Lung (tissue), 12 donors: ENCODE results near the gene MUC6. TPM values are rescaled to one million over a fixed set of nuclear protein-coding genes. Genes with fewer than 3 reads are reported as not detected.

Experiments used
- ATAC-seq: fragments of 200-7000 bp; cut with Tn5 transposase; one replicate; pipeline ENCODE4 v1.9.1; 2020; ENCODE audit warnings: moderate number of reproducible peaks; ENCODE audit not compliant: insufficient read depth, low FRiP score
- DNase-seq, 3 donors: peaks; one replicate each; pipeline ENCODE4 v3.0.0-alpha.2; 2013 to 2017
- H3K27ac ChIP-seq, 2 donors: one replicate each; pipeline ENCODE4 v1.5.1; 2013; ENCODE audit warnings: mild to moderate bottlenecking in 2 of 2, moderate library complexity in 2 of 2, control low read depth in 1 of 2, inconsistent platforms in 1 of 2, low read depth in 1 of 2, low read length in 1 of 2
- H3K27me3 ChIP-seq, 3 donors: one replicate each; pipeline ENCODE4 v1.5.1; 2013; ENCODE audit warnings: low read length in 2 of 3; ENCODE audit not compliant: control insufficient read depth in 3 of 3, insufficient read depth in 3 of 3
- H3K36me3 ChIP-seq, 4 donors: one replicate each; pipeline ENCODE4 v1.5.1; 2013; ENCODE audit warnings: low read length in 4 of 4, mild to moderate bottlenecking in 1 of 4, moderate library complexity in 1 of 4; ENCODE audit not compliant: control insufficient read depth in 4 of 4, insufficient read depth in 4 of 4
- H3K4me1 ChIP-seq, 5 donors: one replicate each; pipeline ENCODE4 v1.5.1; 2013; ENCODE audit warnings: low read length in 5 of 5, mild to moderate bottlenecking in 2 of 5, moderate library complexity in 1 of 5; ENCODE audit not compliant: control insufficient read depth in 5 of 5, insufficient read depth in 5 of 5
- H3K4me3 ChIP-seq: one replicate; pipeline ENCODE4 v1.5.1; 2013; ENCODE audit warnings: mild to moderate bottlenecking, control low read depth, moderate library complexity
- H3K9ac ChIP-seq, 2 donors: one replicate each; pipeline ENCODE4 v1.5.1; 2013; ENCODE audit warnings: low read length in 2 of 2, control low read depth in 1 of 2; ENCODE audit not compliant: insufficient read depth in 1 of 2
- H3K9me3 ChIP-seq, 4 donors: one replicate each; pipeline ENCODE4 v1.5.1; 2013; ENCODE audit warnings: low read length in 3 of 4, mild to moderate bottlenecking in 1 of 4, moderate library complexity in 1 of 4; ENCODE audit not compliant: control insufficient read depth in 4 of 4, insufficient read depth in 3 of 4
- CTCF ChIP-seq: IDR thresholded peaks from 2 replicates; pipeline ENCODE4 v1.5.1; 2012; ENCODE audit warnings: mild to moderate bottlenecking; ENCODE audit errors: control extremely low read depth, extremely low read depth
- WGBS, 2 donors: extraction: QIAGEN DNeasy Blood & Tissue Kit; methylation state at CpG; one replicate each; pipeline ENCODE4 v1.1.7; 2013; 5-methylcytosine and 5-hydroxymethylcytosine counted together
- polyA plus RNA-seq, 2 donors: library from polyadenylated mRNA; stranded (reverse); fragments of 200-250 nt; gene quantifications; one replicate each; pipeline ENCODE4 v1.2.1, GENCODE V29; 2013
- total RNA-seq, 2 donors: library from RNA; depleted of rRNA in 1 of 2; stranded (reverse); fragments of >200 nt in 1 of 2; gene quantifications; one replicate each; pipeline ENCODE4 v1.2.1, GENCODE V29; 2014 to 2021
- donor health status: control.
- donor health status: control.
- donor health status: Bipolar disorder and iron deficiency.
- donor health status: healthy.
- donor health status: DM: yes; HTN: yes; CAD: no.

MUC6 gene
- total and polyA plus RNA-seq, 4 donors: 0.01 to 0.92 (median 0.06) TPM; not detected in 1

- 84 to 88% methylated on average over 25 of the region's 25 CpGs for whole genome bisulfite sequencing, 2 donors
- no peak overlapping the region for H3K27ac ChIP-seq
- no peak overlapping the region for H3K9ac ChIP-seq
- no peaks in the 10 kb centered on the region for H3K9me3 ChIP-seq
- ATAC-seq (no peak), DNase-seq (no peak)
- H3K4me1 ChIP-seq: no peaks in the 10 kb centered on the region
- H3K27me3 ChIP-seq: no peaks in the 10 kb centered on the region
- TF ChIP-seq CTCF: no peak
- no peak overlapping the region for H3K4me3 ChIP-seq
- peaks cover 0 to 4% (median 0%) of the 10 kb centered on the region in 4 donors for H3K36me3 ChIP-seq
These were observed 7.5 kb downstream of the MUC6 start for GRCh38 chr11:1029051-1029450.

DNA sequence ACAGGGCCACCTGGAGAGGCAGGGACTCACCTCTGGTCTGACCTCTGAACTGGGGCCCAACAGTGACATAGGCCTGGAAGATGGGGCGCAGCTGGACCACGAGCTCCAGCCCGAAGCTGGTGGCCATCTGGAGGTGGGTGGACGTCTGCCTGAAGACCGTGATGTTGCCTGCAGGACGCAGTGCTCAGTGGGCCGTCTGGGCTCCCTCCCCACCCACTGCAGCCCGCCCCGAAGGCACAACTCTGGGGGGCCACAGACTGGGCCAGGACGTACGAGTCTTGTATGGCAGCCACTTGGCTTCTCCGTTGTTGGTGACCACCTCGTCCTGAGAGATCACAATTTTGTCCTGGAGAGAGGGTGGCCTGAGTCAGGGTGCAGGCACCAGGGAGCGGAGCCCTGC lies 7.9 kb downstream of the MUC6 start:
- Histone ChIP-seq H3K4me3 (no peak overlapping the region), H3K9me3 (no peaks in the 10 kb centered on the region), H3K36me3 (peaks cover 0 to 9% (median 0%) of the 10 kb centered on the region in 4 donors), H3K27me3 (no peaks in the 10 kb centered on the region), H3K27ac (no peak overlapping the region), H3K9ac (no peak overlapping the region), H3K4me1 (no peaks in the 10 kb centered on the region)
- 82 to 92% methylated on average over 14 of the region's 14 CpGs for WGBS, 2 donors
- TF ChIP-seq CTCF: no peak
- DNase-seq: no peak
- no peak for ATAC-seq

DNA sequence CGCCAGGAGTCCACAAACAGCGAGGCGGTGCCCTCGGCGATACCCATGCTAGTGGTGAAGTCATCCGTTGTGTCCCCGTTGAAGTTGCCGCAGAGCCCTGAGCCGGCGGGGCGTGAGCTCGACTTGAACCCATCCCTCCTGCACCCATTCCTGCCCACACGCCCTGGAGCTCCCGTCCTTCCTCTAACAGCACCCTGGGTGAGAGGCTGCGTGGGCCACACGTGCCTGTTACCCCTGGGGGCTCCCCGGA lies 8.3 kb downstream of the MUC6 start:
- no peak overlapping the region for H3K9ac ChIP-seq
- DNase-seq (no peak), ATAC-seq (no peak)
- H3K9me3 ChIP-seq: no peaks in the 10 kb centered on the region
- H3K27me3 ChIP-seq: no peaks in the 10 kb centered on the region
- H3K27ac ChIP-seq: no peak overlapping the region
- no peak overlapping the region for H3K4me3 ChIP-seq
- no peaks in the 10 kb centered on the region for H3K4me1 ChIP-seq
- WGBS, 2 donors: 81 to 90% methylated on average over 17 of the region's 17 CpGs
- H3K36me3 ChIP-seq: peaks cover 0 to 10% (median 0%) of the 10 kb centered on the region in 4 donors
- TF ChIP-seq CTCF: no peak

DNA sequence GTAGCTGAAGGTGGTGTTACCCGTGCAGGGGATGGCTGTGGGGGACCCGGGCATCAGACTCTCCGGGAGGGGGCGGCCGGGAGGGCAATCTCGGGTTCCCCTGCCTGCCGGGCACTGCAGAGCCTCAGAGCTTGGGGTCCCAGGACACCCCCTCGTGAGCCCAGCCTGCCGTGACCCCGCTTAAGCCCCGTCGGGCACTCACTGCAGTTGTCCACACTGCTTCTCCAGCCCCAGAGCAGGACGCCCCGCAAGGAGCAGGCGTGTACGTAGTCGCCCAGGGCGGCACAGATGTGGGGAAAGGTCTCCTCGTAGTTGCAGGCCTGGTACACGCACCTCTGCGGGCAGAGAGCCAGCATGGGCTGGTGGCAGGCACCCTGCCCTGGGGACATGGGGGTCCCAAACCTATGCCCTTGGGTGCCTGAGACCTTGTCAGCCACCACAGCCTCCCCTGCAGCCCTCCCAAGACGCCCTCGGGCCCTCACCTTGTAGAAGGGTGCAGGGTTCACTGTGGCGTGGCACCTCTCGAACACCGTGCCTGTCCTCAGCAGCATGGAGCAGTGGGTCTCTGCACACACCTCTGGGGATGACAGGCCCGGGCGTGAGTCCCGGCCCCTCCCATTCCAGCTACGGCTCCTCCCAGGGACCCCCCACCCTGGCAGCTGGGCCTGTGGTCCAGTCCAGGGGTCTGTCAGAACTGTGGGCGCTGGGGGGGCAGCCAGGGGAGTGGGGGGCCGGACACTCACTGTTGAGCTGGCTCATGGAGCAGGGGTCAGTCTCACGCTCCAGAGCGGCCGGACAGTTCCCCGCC lies 8.8 kb downstream of the MUC6 start:
- no peak for TF ChIP-seq CTCF
- Histone ChIP-seq H3K27me3 (no peaks in the 10 kb centered on the region), H3K27ac (no peak overlapping the region), H3K9me3 (no peaks in the 10 kb centered on the region), H3K36me3 (peaks cover 0 to 10% (median 0%) of the 10 kb centered on the region in 4 donors), H3K4me3 (no peak overlapping the region), H3K4me1 (no peaks in the 10 kb centered on the region), H3K9ac (no peak overlapping the region)
- no peak for DNase-seq
- WGBS, 2 donors: 83 to 88% methylated on average over 36 of the region's 36 CpGs
- ATAC-seq: no peak
